Renal pelvis (tissue), 4 donors: ENCODE measurements around the gene BTBD2. TPM values are rescaled to one million over a fixed set of nuclear protein-coding genes. Genes with fewer than 3 reads are reported as not detected.
A peak's percentile ranks its signal among the peaks of the same experiment; 100 is the strongest.

Source experiments
- DNase-seq: peaks from one replicate; pipeline ENCODE4 v3.0.0-alpha.2; 2013
- polyA plus RNA-seq, 3 donors: library from polyadenylated mRNA; unstranded; fragments of 120-200 nt; gene quantifications; one replicate each; pipeline ENCODE4 v1.2.1, GENCODE V29; 2013; ENCODE audit not compliant: insufficient read length in 3 of 3

The BTBD2 gene
- polyA plus RNA-seq, 3 donors = 114 to 138 (median 114) TPM

GRCh38 chr19:2053601-2054389 lies 38.3 kb upstream of the BTBD2 start:
- DNase-seq = no peak

- no peak for DNase-seq
These were observed 36.5 kb upstream of the BTBD2 start for GRCh38 chr19:2051773-2052704.

- peak; percentile 87 for DNase-seq
These were observed 35.7 kb upstream of the BTBD2 start, which contains the start of gene MKNK2 for GRCh38 chr19:2050991-2051772. Gene MKNK2, minus strand, starts transcription at chr19:2051244. Its CDS starts 393 bp downstream, at chr19:2050851.

GRCh38 chr19:2050349-2050990 lies 35.0 kb upstream of the BTBD2 start:
- DNase-seq = no peak

- peak; percentile 71 for DNase-seq
These were observed 34.3 kb upstream of the BTBD2 start for GRCh38 chr19:2049741-2050348.

GRCh38 chr19:2048959-2049740 lies 33.6 kb upstream of the BTBD2 start:
- no peak for DNase-seq

- DNase-seq = no peak
These were observed 32.8 kb upstream of the BTBD2 start for GRCh38 chr19:2048104-2048958.

GRCh38 chr19:2047449-2048103 lies 32.1 kb upstream of the BTBD2 start:
- no peak for DNase-seq

GRCh38 chr19:2047076-2047448 lies 31.5 kb upstream of the BTBD2 start:
- no peak for DNase-seq

GRCh38 chr19:2046046-2046907 lies 30.8 kb upstream of the BTBD2 start:
- DNase-seq = no peak

- no peak for DNase-seq
These were observed 30.1 kb upstream of the BTBD2 start for GRCh38 chr19:2045501-2046045.

GRCh38 chr19:2044709-2045500 lies 29.4 kb upstream of the BTBD2 start:
- no peak for DNase-seq

GRCh38 chr19:2043961-2044708 lies 28.6 kb upstream of the BTBD2 start:
- no peak for DNase-seq

GRCh38 chr19:2043251-2043641 lies 27.7 kb upstream of the BTBD2 start:
- no peak for DNase-seq

GRCh38 chr19:2042485-2043250 lies 27.2 kb upstream of the BTBD2 start:
- DNase-seq = no peak
